GM12864 (cell line): ENCODE data around the gene SNAPC4.

Experiments used
- DNase-seq: peaks from one replicate; pipeline ENCODE4 v3.0.0-alpha.2; 2011; ENCODE audit warnings: low read depth
- H3K4me3 ChIP-seq: 2 replicates; pipeline ENCODE4 v1.5.1; 2011; ENCODE audit warnings: mild to moderate bottlenecking, low read depth, low read length, control low read depth
- CTCF ChIP-seq: IDR thresholded peaks from 2 replicates; pipeline ENCODE4 v1.5.1; 2011; ENCODE audit warnings: low read depth, mild to moderate bottlenecking, moderate library complexity, low read length, control low read depth, inconsistent platforms; ENCODE audit errors: missing control alignments

The SNAPC4 gene

GRCh38 chr9:136416914-136417313 is 16.9 kb upstream of the SNAPC4 start:
- no peak for DNase-seq
- no peak overlapping the region for H3K4me3 ChIP-seq
- TF ChIP-seq CTCF, result no peak

GRCh38 chr9:136416427-136416826 is 16.5 kb upstream of the SNAPC4 start:
- DNase-seq, result no peak
- H3K4me3 ChIP-seq, result no peak overlapping the region
- no peak for TF ChIP-seq CTCF

- no peak for TF ChIP-seq CTCF
- H3K4me3 ChIP-seq, result no peak overlapping the region
- no peak for DNase-seq
These were observed 13.0 kb upstream of the SNAPC4 start for GRCh38 chr9:136412962-136413361.

GRCh38 chr9:136411378-136411777 is 11.4 kb upstream of the SNAPC4 start:
- DNase-seq, result no peak
- peak overlapping the region; percentile 100 for H3K4me3 ChIP-seq
- no peak for TF ChIP-seq CTCF

- peak within 1 kb of the TSS; percentile 100 for H3K4me3 ChIP-seq
- no peak for DNase-seq
- no peak for TF ChIP-seq CTCF
These were observed 10.7 kb upstream of the SNAPC4 start, which contains the start of the genes ENTR1 and PMPCA for GRCh38 chr9:136410500-136411287. TSS of gene ENTR1 (minus strand) at chr9:136410614. CDS start at chr9:136410397, 217 bp downstream. TSS of gene PMPCA (plus strand) at chr9:136410658. CDS start at chr9:136410669, 11 bp downstream.

- peak overlapping the region; percentile 100 for H3K4me3 ChIP-seq
- no peak for DNase-seq
- no peak for TF ChIP-seq CTCF
These were observed 9.8 kb upstream of the SNAPC4 start for GRCh38 chr9:136409557-136410455.
